Measurements from ENCODE around the gene SMYD5.
"Not testable (repeated sequence)": the region's sequence is repeated elsewhere in the genome, so short reads cannot be mapped to it uniquely, and the experiment has no call there.

SMYD5 gene

GRCh38 chr2:73262108-73262651 is 48.1 kb downstream of the SMYD5 start:
- no peak for DNase-seq

- DNase-seq = not testable (repeated sequence)
Observed at GRCh38 chr2:73262691-73263429, 48.8 kb downstream of the SMYD5 start.

GRCh38 chr2:73263540-73264331 is 49.7 kb downstream of the SMYD5 start:
- DNase-seq = no peak

GRCh38 chr2:73264332-73264606 is 50.2 kb downstream of the SMYD5 start:
- no peak for DNase-seq

GRCh38 chr2:73264783-73265182 is 50.7 kb downstream of the SMYD5 start:
- no peak for DNase-seq

- DNase-seq = no peak
Observed at GRCh38 chr2:73265298-73266060, 51.4 kb downstream of the SMYD5 start.

GRCh38 chr2:73266061-73266901 is 52.2 kb downstream of the SMYD5 start:
- DNase-seq = no peak

- DNase-seq = no peak
Observed at GRCh38 chr2:73267008-73267407, 53.0 kb downstream of the SMYD5 start.

- no peak for DNase-seq
Observed at GRCh38 chr2:73268366-73268829, 54.4 kb downstream of the SMYD5 start.

- peak; percentile 70 to 71 for DNase-seq
Observed at GRCh38 chr2:73268830-73269685, 55.0 kb downstream of the SMYD5 start.

- no peak for DNase-seq
Observed at GRCh38 chr2:73269686-73270465, 55.8 kb downstream of the SMYD5 start.

- no peak for DNase-seq
Observed at GRCh38 chr2:73272270-73272669, 58.2 kb downstream of the SMYD5 start.
